ENCODE data around the gene UNC13B. TPM values are rescaled to one million over a fixed set of nuclear protein-coding genes. Genes with fewer than 3 reads are reported as not detected.

The UNC13B gene
- total and polyA plus RNA-seq, 2 of the 8 experiments (the other 6 are each of a cell fraction or from before 2014, with no cell fraction given) = 23.1 to 51.7 TPM

GRCh38 chr9:35308316-35308715 is 146.5 kb downstream of the UNC13B start:
- Histone ChIP-seq H2BK120ac (replicated peaks; ENCODE audit: low read depth, low read length) (no peak overlapping the region), H3K56ac (replicated peaks; ENCODE audit: insufficient read length, low read depth, low read length) (no peak overlapping the region), H4K8ac (ENCODE audit: extremely low read depth, insufficient read depth, low read length) (no peak overlapping the region), H3K18ac (ENCODE audit: extremely low read depth, low read length) (no peak overlapping the region), H4K91ac (replicated peaks; ENCODE audit: insufficient read length, low read length) (no peak overlapping the region), H3K79me2 (ENCODE audit: control insufficient read depth in 1 of 2, insufficient read depth in 2 of 2, low read length in 2 of 2) (no peaks in the 10 kb centered on the region), H2BK20ac (ENCODE audit: low read length) (no peak overlapping the region), H3K4me3 (ENCODE audit: extremely low read depth in 1 of 4, insufficient read depth in 2 of 4, low read depth in 3 of 4, low read length in 4 of 4) (no peak overlapping the region), H2BK15ac (ENCODE audit: low read length) (no peak overlapping the region), H3K9ac (replicated peaks in 1 of 4; ENCODE audit: extremely low read depth in 1 of 4, low read depth in 3 of 4, low read length in 3 of 4) (no peak overlapping the region), H4K20me1 (replicated peaks in 1 of 2; ENCODE audit: control insufficient read depth in 1 of 2, insufficient read depth in 2 of 2, low read length in 2 of 2) (no peaks in the 10 kb centered on the region), H3K23ac (ENCODE audit: insufficient read length) (no peak overlapping the region), H3K36me3 (ENCODE audit: control insufficient read depth in 2 of 4, insufficient read depth in 4 of 4, low read length in 3 of 4) (peaks cover 0 to 7% (median 0%) of the 10 kb centered on the region in 4 experiments; a peak in 1 of 8 replicates), H3K4me2 (ENCODE audit: insufficient read depth in 1 of 2, low read depth in 2 of 2, low read length in 2 of 2) (no peak overlapping the region), H4K5ac (ENCODE audit: insufficient read length, low read depth, low read length) (no peak overlapping the region), H3K23me2 (ENCODE audit: low read depth, low read length) (no peaks in the 10 kb centered on the region), H3K4me1 (replicated peaks in 1 of 4; ENCODE audit: control insufficient read depth in 3 of 4, insufficient read depth in 4 of 4, low read length in 3 of 4) (no peaks in the 10 kb centered on the region), H2AK5ac (ENCODE audit: low read depth, low read length) (no peak overlapping the region), H3K27ac (ENCODE audit: low read depth, low read length) (no peak overlapping the region), H3K9me3 (ENCODE audit: insufficient read depth in 2 of 2, low read depth in 1 of 2, low read length in 1 of 2) (no peaks in the 10 kb centered on the region), H3K79me1 (ENCODE audit: low read depth, low read length) (no peaks in the 10 kb centered on the region), H3K4ac (replicated peaks; ENCODE audit: insufficient read length, low read depth, low read length) (no peak overlapping the region), H2AFZ (ENCODE audit: low read length) (no peak overlapping the region), H2BK5ac (ENCODE audit: low read depth, low read length) (no peak overlapping the region), H3K14ac (ENCODE audit: insufficient read length) (no peak overlapping the region), H2BK12ac (ENCODE audit: low read depth, low read length) (no peak overlapping the region), H3K27me3 (replicated peaks in 1 of 4; ENCODE audit: control insufficient read depth in 3 of 4, extremely low read depth in 1 of 4, insufficient read depth in 3 of 4, low read length in 3 of 4) (no peaks in the 10 kb centered on the region)
- CTCF ChIA-PET (ENCODE audit: partially characterized antibody) = interaction anchor here (1.2 to 1.4 kb wide), 2 partner anchors 9 to 171 kb away, joined by 3 read pairs; no protein-coding TSS in a partner anchor
- WGBS, 2 experiments (ENCODE audit: extremely low coverage in 1 of 2, insufficient coverage in 1 of 2, insufficient read length in 1 of 2, insufficient replicate concordance in 2 of 2, low coverage in 1 of 2, low lambda C conversion rate in 2 of 2, missing lambda C conversion rate in 1 of 2) = 75% methylated on average over 2 of the region's 2 CpGs; no CpG with 5 or more reads in 1 of the 2 experiments
- FAIRE-seq (no peak), DNase-seq (ENCODE audit: low read depth in 1 of 2, low spot score in 2 of 2) (no peak)
- POLR2A ChIA-PET (ENCODE audit: partially characterized antibody) = no interaction called here
- no peak for TF ChIP-seq SP1 (IDR thresholded peaks at IDR 0.05; ENCODE audit: low read depth, low read length)
- no peak for TF ChIP-seq HDAC2 (IDR thresholded peaks at IDR 0.05; ENCODE audit: borderline replicate concordance in 1 of 2, low read depth in 2 of 2, low read length in 2 of 2)
- no peak for TF ChIP-seq ASH2L (IDR thresholded peaks at IDR 0.05; ENCODE audit: low read length)
